GM21737 (cell line): Measurements from ENCODE around the gene SLC25A2.
"Not testable (repeated sequence)": the region's sequence is repeated elsewhere in the genome, so short reads cannot be mapped to it uniquely, and the experiment has no call there.

Source experiments
- ATAC-seq: cut with Tn5 transposase; IDR thresholded peaks from one replicate; pipeline ENCODE4 v1.9.1; 2021; ENCODE audit warnings: mild to moderate bottlenecking, moderate library complexity; ENCODE audit not compliant: unreplicated experiment

The SLC25A2 gene

DNA sequence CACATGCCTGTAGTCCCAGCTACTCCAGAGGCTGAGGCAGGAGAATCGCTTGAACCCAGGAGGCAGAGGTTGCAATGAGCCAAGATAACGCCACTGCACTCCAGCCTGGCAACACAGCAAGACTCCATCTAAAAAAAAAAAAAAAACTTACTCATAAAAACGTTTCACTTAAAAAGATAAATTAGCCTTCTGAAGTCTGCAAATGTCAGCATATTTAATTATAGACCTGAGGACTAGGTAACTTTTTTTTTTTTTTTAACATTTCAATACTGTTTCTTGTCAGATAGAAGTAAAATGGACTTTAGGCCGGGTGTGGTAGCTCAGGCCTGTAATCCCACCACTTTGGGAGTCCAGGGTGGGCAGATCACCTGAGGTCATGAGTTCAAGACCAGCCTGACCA, 13.1 kb upstream of the SLC25A2 start:
- not testable (repeated sequence) for ATAC-seq

DNA sequence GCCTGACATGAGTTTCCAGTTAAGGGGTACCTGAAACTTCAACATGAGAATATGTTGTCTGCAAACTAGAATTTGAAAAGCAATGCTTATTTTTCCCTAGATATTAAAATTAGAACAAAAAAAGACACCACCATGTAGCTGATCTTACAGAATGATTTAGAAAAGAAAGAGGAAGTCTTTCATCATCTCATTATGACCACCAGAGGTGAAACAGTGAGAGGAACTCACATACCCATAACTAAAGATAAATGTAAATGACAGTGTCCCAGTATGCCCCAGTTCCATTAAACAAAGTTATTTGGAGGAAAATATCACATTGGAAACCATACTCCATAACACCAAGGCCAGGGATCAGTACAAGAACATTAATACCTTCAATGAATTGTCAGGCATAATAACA, 9.9 kb upstream of the SLC25A2 start:
- ATAC-seq = no peak

DNA sequence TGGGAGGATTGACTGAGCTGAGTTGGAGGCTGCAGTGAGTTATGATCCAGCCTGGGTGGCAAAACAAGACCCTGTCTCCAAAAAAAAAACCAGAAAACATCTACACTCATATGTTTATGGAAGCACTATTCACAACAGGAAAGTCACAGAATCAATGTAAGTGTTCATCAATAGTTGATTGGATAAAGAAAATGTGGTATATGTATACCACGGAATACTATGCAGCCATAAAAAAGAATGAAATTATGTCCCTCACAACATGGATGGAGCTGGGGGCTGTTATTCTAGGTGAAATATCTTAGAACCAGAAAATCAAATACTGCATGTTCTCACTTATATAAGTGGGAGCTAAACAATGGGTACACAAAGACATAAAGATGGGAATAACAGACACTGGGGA, 2.8 kb upstream of the SLC25A2 start:
- ATAC-seq = no peak

DNA sequence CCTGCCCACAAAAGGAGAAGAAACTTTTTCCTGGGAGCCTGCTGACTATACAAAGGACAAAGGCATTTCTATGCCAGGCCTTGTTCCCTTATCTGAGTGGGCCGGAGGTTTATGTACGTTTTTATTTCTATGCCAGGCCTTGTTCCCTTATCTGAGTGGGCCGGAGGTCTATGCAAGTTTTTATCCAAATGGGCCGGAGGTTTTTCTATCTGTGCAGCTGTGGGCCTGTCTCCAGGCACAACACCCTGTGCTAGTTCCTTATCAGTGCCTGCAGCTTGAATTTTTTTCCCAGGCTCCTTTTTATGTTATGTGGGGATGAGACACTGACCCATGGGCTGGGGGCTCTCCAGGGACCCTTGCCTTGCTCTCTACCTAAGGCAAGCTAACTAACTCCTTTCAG, 5.5 kb downstream of the SLC25A2 start:
- no peak for ATAC-seq

DNA sequence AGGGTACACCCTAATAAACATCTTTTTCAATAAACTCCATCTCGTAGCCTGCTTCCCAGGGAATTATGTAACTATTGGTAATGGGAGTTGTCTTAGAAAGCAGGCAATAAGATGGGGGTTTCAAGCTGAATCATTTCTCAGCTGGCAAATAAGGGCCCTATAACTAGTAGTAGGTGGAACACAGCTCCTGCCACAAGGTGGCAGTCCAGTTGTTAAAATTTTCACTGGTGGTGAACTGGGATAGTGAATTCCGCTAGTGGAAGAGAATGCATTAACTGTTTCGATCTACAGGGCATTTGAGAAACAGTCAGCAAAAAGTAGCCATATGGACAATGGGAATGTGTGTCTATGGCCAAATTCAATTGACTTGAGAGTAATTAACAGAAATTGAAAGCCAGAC, 30.9 kb downstream of the SLC25A2 start:
- ATAC-seq = no peak

DNA sequence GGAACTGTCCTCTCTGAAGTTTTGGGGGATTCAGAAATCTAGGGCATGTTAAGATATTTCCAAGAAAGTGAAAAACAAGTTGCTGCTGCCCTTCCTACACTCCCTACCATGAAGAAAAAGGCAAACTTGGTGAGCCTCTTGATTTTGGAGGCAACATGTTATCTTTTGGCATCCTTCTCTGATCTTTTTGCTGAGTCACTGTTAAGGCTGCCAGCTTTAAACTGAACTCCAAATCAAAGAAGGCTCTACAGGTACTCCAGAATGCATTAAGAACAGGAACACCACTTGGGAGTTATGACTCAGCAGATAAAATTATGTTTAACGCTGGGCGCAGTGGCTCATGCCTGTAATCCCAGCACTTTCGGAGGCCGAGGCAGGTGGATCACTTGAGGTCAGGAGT, 34.7 kb downstream of the SLC25A2 start:
- ATAC-seq = no peak

DNA sequence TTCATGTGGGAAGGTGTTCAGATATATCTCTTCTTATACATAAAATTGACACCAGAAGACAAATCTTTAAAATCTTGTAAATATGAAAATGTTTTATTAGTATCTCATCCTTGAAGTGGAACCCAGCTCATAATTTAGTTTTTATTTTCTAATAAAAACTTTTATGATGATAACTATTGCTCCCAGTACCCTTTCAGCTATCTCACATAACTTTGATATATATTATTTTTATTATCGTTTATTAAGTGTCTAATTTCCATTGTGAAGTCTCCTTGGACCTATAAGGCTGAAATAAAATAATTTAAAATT, 42.7 kb downstream of the SLC25A2 start:
- no peak for ATAC-seq

DNA sequence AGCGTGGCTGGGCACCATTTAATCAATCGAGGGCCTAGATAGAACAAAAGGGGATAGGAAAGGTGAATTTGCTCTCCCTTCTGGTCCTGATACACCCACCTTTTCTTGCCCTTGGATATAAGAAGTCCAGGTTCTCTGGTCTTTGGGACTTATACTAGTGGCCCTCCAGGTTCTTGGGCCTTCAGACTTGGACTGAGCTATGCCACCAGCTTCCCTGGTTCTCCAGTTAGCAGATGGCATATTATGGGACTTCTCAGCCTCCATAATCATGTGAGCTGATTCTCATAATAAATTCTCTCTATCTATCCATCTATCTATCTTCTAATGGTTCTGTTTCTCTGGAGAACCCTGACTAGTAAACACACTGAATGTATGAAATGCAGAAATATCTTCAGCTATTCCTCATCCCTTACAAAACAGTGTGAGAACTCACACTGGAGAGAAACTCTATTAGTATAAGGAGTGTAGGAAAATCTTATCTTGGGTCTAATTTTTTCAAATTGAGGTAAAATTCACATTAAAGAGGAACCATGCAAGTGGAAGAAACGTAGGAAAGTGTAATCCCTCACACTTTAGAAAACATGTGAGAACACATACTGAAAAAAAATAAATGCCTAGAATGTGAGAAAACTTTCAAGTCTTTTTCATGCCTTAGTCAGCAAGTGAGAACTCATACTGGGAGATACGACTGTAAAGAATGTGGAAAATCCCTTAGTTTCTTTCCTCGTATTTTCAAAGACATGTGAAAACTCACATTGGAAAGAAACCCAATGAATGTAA, 43.2 kb downstream of the SLC25A2 start:
- ATAC-seq = no peak

DNA sequence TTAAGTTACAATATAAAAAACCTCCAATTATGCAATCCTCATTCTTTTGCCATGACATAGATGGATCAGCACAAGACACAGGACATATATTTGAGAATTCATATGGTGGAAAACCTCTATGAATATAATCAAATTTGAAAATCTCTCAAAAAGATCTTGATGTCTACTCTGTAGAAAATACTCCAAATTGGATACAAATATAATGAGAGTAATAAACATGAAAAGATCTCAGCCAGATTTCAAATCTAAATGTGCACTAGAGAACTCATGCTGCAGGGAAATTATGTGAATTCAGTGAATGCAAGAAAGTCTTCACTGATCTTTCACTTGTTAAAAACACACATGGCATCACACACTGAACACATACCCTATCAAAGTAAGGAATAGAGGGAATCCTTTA, 44.9 kb downstream of the SLC25A2 start:
- ATAC-seq = no peak

DNA sequence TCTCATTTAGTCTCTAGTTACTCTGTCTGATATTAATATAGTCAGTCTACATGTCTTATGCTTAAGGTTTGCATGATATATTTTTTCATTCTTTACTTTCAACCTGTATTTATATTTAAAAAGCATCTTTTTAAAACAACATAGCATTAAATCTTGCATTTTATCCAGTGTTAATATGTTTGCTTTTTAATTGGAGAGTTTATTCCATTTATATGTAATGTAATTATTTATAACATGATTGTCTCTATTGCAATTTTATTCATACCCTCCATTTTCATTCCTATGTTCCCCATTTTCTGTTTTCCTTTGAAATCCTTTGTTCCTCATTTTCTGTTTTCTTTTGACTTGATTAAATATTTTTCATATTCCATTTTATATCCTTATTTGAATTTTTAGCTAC, 45.4 kb downstream of the SLC25A2 start:
- no peak for ATAC-seq
